SKM-1 (cell line): ENCODE results near the gene BRD3.

Experiments
- DNase-seq: peaks from one replicate; lab custom pipeline; 2025; ENCODE audit not compliant: unreplicated experiment; lab: John Stamatoyannopoulos, UW

BRD3 gene

GRCh38 chr9:134024828-134025605, 42.8 kb downstream of the BRD3 start, which contains the start of gene BRD3OS:
TSS of gene BRD3OS (plus strand) at chr9:134025481. CDS start at chr9:134026748, 1,267 bp downstream.
- peak; percentile 93 for DNase-seq

- no peak for DNase-seq
Measured at GRCh38 chr9:134024214-134024792, 43.5 kb downstream of the BRD3 start.

- DNase-seq = no peak
Measured at GRCh38 chr9:134014946-134015345, 52.9 kb downstream of the BRD3 start.

- no peak for DNase-seq
Measured at GRCh38 chr9:134011401-134011800, 56.4 kb downstream of the BRD3 start.

- no peak for DNase-seq
Measured at GRCh38 chr9:134010310-134011173, 57.3 kb downstream of the BRD3 start.

GRCh38 chr9:134007571-134007970, 60.3 kb downstream of the BRD3 start:
- DNase-seq = no peak

GRCh38 chr9:134007150-134007549, 60.7 kb downstream of the BRD3 start:
- DNase-seq = no peak

GRCh38 chr9:134005381-134005780, 62.4 kb downstream of the BRD3 start:
- no peak for DNase-seq

GRCh38 chr9:134004881-134005280, 62.9 kb downstream of the BRD3 start:
- no peak for DNase-seq

GRCh38 chr9:134004131-134004873, 63.5 kb downstream of the BRD3 start:
- DNase-seq = no peak

- DNase-seq = no peak
Measured at GRCh38 chr9:134003237-134003636, 64.6 kb downstream of the BRD3 start.

GRCh38 chr9:134002796-134003195, 65.0 kb downstream of the BRD3 start:
- DNase-seq = no peak

GRCh38 chr9:133999851-134000265, 68.0 kb downstream of the BRD3 start:
- DNase-seq = no peak

- DNase-seq = no peak
Measured at GRCh38 chr9:133998915-133999595, 68.8 kb downstream of the BRD3 start.

GRCh38 chr9:133997584-133997983, 70.2 kb downstream of the BRD3 start:
- no peak for DNase-seq

- no peak for DNase-seq
Measured at GRCh38 chr9:133996531-133997520, 71.0 kb downstream of the BRD3 start.

GRCh38 chr9:133995012-133995896, 72.6 kb downstream of the BRD3 start:
- no peak for DNase-seq

GRCh38 chr9:133994353-133995011, 73.3 kb downstream of the BRD3 start:
- peak; percentile 28 for DNase-seq
